Activated T-cell treated with anti-CD3 and anti-CD28 coated beads for 48 hours (primary cell): ENCODE results near the gene PGS1.
A peak's percentile ranks its signal among the peaks of the same experiment; 100 is the strongest.

ENCODE experiments used
- DNase-seq: peaks from one replicate; pipeline ENCODE4 v3.0.0-alpha.2; 2020; ENCODE audit warnings: low read depth

PGS1 gene

GRCh38 chr17:78411241-78411857, 32.9 kb downstream of the PGS1 start:
- no peak for DNase-seq

- DNase-seq, result peak; percentile 43
These were observed 34.0 kb downstream of the PGS1 start for GRCh38 chr17:78412403-78412802.

- peak; percentile 35 for DNase-seq
These were observed 36.0 kb downstream of the PGS1 start for GRCh38 chr17:78414178-78415162.

GRCh38 chr17:78415821-78416711, 37.6 kb downstream of the PGS1 start:
- DNase-seq, result no peak

- no peak for DNase-seq
These were observed 38.5 kb downstream of the PGS1 start for GRCh38 chr17:78416791-78417530.

GRCh38 chr17:78417531-78417909, 39.1 kb downstream of the PGS1 start:
- no peak for DNase-seq

- DNase-seq, result no peak
These were observed 40.0 kb downstream of the PGS1 start for GRCh38 chr17:78418326-78419026.

GRCh38 chr17:78419970-78420815, 41.7 kb downstream of the PGS1 start:
- DNase-seq, result no peak

- DNase-seq, result no peak
These were observed 42.7 kb downstream of the PGS1 start for GRCh38 chr17:78421084-78421533.

- DNase-seq, result peak; percentile 61
These were observed 43.3 kb downstream of the PGS1 start for GRCh38 chr17:78421534-78422266.

- DNase-seq, result no peak
These were observed 43.8 kb downstream of the PGS1 start for GRCh38 chr17:78422267-78422605.

GRCh38 chr17:78422872-78423588, 44.6 kb downstream of the PGS1 start:
- DNase-seq, result no peak

GRCh38 chr17:78423961-78424675, 45.7 kb downstream of the PGS1 start:
- DNase-seq, result no peak

- no peak for DNase-seq
These were observed 47.0 kb downstream of the PGS1 start for GRCh38 chr17:78425429-78425828.

GRCh38 chr17:78426293-78426879, 47.9 kb downstream of the PGS1 start:
- no peak for DNase-seq

GRCh38 chr17:78427140-78427539, 48.7 kb downstream of the PGS1 start:
- no peak for DNase-seq

- DNase-seq, result no peak
These were observed 49.7 kb downstream of the PGS1 start for GRCh38 chr17:78428025-78428575.
